Regular cardiac myocyte (primary cell): ENCODE data around the gene OR2M5. TPM values are rescaled to one million over a fixed set of nuclear protein-coding genes. Genes with fewer than 3 reads are reported as not detected.

Source experiments
- total RNA-seq: library from RNA; depleted of rRNA; stranded (reverse); fragments of >200 nt; gene quantifications from 2 replicates; pipeline ENCODE4 v1.2.3, GENCODE V29; 2014

The OR2M5 gene
- not detected in 2 replicates for total RNA-seq

GRCh38 chr1:248144513-248145198, at the start of gene OR2M5:
Gene OR2M5, plus strand, starts transcription at chr1:248145148. Its CDS starts 0 bp downstream, at chr1:248145148.

GRCh38 chr1:248174521-248174920, 29.6 kb downstream of the OR2M5 start, which contains the start of gene OR2M2:
Gene OR2M2, plus strand, starts transcription at chr1:248174821. Its CDS starts 5,165 bp downstream, at chr1:248179986.

Other genes starting within 250 kb of the OR2M5 start
- 0.58 TPM in 1 of 2 replicates, not detected in the other for gene OR2W3, start 249.6 kb upstream of the OR2M5 start, total RNA-seq
- gene OR2T8, start 224.9 kb upstream of the OR2M5 start, total RNA-seq: under 0.01 TPM in 1 of 2 replicates, not detected in the other
- gene OR2AJ1, start 220.3 kb upstream of the OR2M5 start, total RNA-seq: not detected in 2 replicates
- gene OR2L8, start 196.3 kb upstream of the OR2M5 start, total RNA-seq: not detected in 2 replicates
- gene OR2AK2, start 179.9 kb upstream of the OR2M5 start, total RNA-seq: 0.28 TPM in 1 of 2 replicates, not detected in the other
- gene OR2L5, start 131.5 kb upstream of the OR2M5 start, total RNA-seq: not detected in 2 replicates
- gene OR2L2, start 115.1 kb upstream of the OR2M5 start, total RNA-seq: not detected in 2 replicates
- not detected in 2 replicates for gene OR2L3, start 98.3 kb upstream of the OR2M5 start, total RNA-seq
- under 0.01 TPM in 1 of 2 replicates, not detected in the other for gene OR2L13, start 50.0 kb upstream of the OR2M5 start, total RNA-seq
- gene OR2M2, start 29.7 kb downstream of the OR2M5 start, total RNA-seq: not detected in 2 replicates
- gene OR2M3, start 52.1 kb downstream of the OR2M5 start, total RNA-seq: not detected in 2 replicates
- gene OR2M4, start 86.3 kb downstream of the OR2M5 start, total RNA-seq: not detected in 2 replicates
- not detected in 2 replicates for gene OR2T33, start 132.8 kb downstream of the OR2M5 start, total RNA-seq
- not detected in 2 replicates for gene OR2T12, start 158.3 kb downstream of the OR2M5 start, total RNA-seq
- gene OR2M7, start 179.4 kb downstream of the OR2M5 start, total RNA-seq: not detected in 2 replicates
- gene OR14C36, start 203.6 kb downstream of the OR2M5 start, total RNA-seq: not detected in 2 replicates
- gene OR2T4, start 216.5 kb downstream of the OR2M5 start, total RNA-seq: not detected in 2 replicates
- gene OR2T6, start 230.6 kb downstream of the OR2M5 start, total RNA-seq: not detected in 2 replicates